Measurements from ENCODE around the gene ZDHHC7.

DNA sequence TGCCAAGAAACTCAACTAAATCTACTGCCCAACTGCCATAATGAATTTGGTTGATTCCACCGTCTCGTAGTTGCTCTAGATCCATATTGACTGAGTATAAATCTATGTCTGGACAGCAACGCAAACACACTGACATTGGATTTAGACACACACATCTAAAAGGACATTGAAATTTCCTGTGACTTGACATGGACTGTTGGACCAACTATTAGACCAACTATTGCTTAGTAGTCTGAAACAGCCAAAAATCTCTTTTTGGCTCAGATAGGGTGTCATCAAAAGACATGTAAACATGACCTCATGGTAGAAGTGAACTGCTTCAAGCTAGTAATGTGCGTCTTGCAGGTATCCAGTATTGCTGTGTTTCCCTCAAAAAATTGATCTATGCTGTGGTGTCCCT lies 47.6 kb upstream of the ZDHHC7 start:
- TF ChIP-seq, protein P1, sequence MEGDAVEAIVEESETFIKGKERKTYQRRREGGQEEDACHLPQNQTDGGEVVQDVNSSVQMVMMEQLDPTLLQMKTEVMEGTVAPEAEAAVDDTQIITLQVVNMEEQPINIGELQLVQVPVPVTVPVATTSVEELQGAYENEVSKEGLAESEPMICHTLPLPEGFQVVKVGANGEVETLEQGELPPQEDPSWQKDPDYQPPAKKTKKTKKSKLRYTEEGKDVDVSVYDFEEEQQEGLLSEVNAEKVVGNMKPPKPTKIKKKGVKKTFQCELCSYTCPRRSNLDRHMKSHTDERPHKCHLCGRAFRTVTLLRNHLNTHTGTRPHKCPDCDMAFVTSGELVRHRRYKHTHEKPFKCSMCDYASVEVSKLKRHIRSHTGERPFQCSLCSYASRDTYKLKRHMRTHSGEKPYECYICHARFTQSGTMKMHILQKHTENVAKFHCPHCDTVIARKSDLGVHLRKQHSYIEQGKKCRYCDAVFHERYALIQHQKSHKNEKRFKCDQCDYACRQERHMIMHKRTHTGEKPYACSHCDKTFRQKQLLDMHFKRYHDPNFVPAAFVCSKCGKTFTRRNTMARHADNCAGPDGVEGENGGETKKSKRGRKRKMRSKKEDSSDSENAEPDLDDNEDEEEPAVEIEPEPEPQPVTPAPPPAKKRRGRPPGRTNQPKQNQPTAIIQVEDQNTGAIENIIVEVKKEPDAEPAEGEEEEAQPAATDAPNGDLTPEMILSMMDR (IDR thresholded peaks at IDR 0.05): no peak
- no peak for TF ChIP-seq POLR2A (IDR thresholded peaks at IDR 0.05)
